Measurements from ENCODE around the gene OLFML2A. TPM values are rescaled to one million over a fixed set of nuclear protein-coding genes. Genes with fewer than 3 reads are reported as not detected.
"Not testable (repeated sequence)": the region's sequence is repeated elsewhere in the genome, so short reads cannot be mapped to it uniquely, and the experiment has no call there.

OLFML2A gene
- polyA plus RNA-seq (2013) = 95.6 and 101 TPM in 2 replicates

- Histone ChIP-seq H2BK5ac (ENCODE audit: low read depth, low read length, poor library complexity) (peak within 1 kb of the TSS; percentile 50), H2AFZ (ENCODE audit: insufficient read depth, low read length, poor library complexity) (peak within 1 kb of the TSS; percentile 77), H3K18ac (ENCODE audit: low read length) (peak within 1 kb of the TSS; percentile 95), H3K14ac (ENCODE audit: low read length) (peak within 1 kb of the TSS; percentile 89), H3K79me1 (ENCODE audit: low read length) (peaks cover 29% of the 10 kb centered on the region), H4K8ac (ENCODE audit: low read depth, low read length) (peak within 1 kb of the TSS; percentile 82), H3K79me2 (ENCODE audit: control insufficient read depth, insufficient read depth, low read length, poor library complexity) (peaks cover 9% of the 10 kb centered on the region), H3K4ac (ENCODE audit: low read depth, low read length) (peak within 1 kb of the TSS; percentile 37), H2BK120ac (ENCODE audit: insufficient read depth, low read length, poor library complexity) (peak within 1 kb of the TSS; percentile 56), H2BK12ac (ENCODE audit: low read length) (peak within 1 kb of the TSS; percentile 59), H3K9ac (ENCODE audit: low read length) (peak within 1 kb of the TSS; percentile 83), H3K36me3 (ENCODE audit: control insufficient read depth in 1 of 2, insufficient read depth in 2 of 2, low read length in 2 of 2) (peaks cover 0 to 2% of the 10 kb centered on the region in 2 experiments), H3K27ac (ENCODE audit: low read depth, low read length) (no peak within 1 kb of the TSS), H3K4me3 (ENCODE audit: low read depth, low read length) (peak within 1 kb of the TSS; percentile 82), H3K4me2 (ENCODE audit: low read length) (peak within 1 kb of the TSS; percentile 70), H3K4me1 (ENCODE audit: control insufficient read depth in 1 of 2, insufficient read depth in 2 of 2, low read length in 2 of 2) (peaks cover 21 to 24% of the 10 kb centered on the region in 2 experiments), H2AK5ac (ENCODE audit: low read length) (peak within 1 kb of the TSS; percentile 10), H3K9me3 (ENCODE audit: insufficient read depth, low read depth, low read length) (no peaks in the 10 kb centered on the region), H3K27me3 (ENCODE audit: insufficient read depth, low read length) (no peaks in the 10 kb centered on the region), H4K91ac (ENCODE audit: low read depth, low read length) (peak within 1 kb of the TSS; percentile 90), H4K12ac (ENCODE audit: low read depth, low read length) (peak within 1 kb of the TSS; percentile 39), H3K23ac (ENCODE audit: low read length) (no peak within 1 kb of the TSS)
- WGBS (ENCODE audit: extremely low coverage, insufficient coverage, insufficient read length) = no CpG with 5 or more reads among the region's 87 CpGs
- DNase-seq = no peak
Observed at GRCh38 chr9:124776954-124777648, at the start of gene OLFML2A. OLFML2A (plus strand) TSS chr9:124777133; CDS start chr9:124777271, 138 bp downstream.

- H2AK5ac ChIP-seq (ENCODE audit: low read length) = no peak overlapping the region
- no peak overlapping the region for H2BK120ac ChIP-seq (ENCODE audit: insufficient read depth, low read length, poor library complexity)
- H2AFZ ChIP-seq (ENCODE audit: insufficient read depth, low read length, poor library complexity) = no peak overlapping the region
- H2BK5ac ChIP-seq (ENCODE audit: low read depth, low read length, poor library complexity) = no peak overlapping the region
- H3K27ac ChIP-seq (ENCODE audit: low read depth, low read length) = no peak overlapping the region
- no peak overlapping the region for H3K14ac ChIP-seq (ENCODE audit: low read length)
- H2BK12ac ChIP-seq (ENCODE audit: low read length) = no peak overlapping the region
- H3K9ac ChIP-seq (ENCODE audit: low read length) = no peak overlapping the region
- no peaks in the 10 kb centered on the region for H3K79me2 ChIP-seq (ENCODE audit: control insufficient read depth, insufficient read depth, low read length, poor library complexity)
- H3K23ac ChIP-seq (ENCODE audit: low read length) = no peak overlapping the region
- DNase-seq = no peak
- H3K79me1 ChIP-seq (ENCODE audit: low read length) = no peaks in the 10 kb centered on the region
- H4K8ac ChIP-seq (ENCODE audit: low read depth, low read length) = no peak overlapping the region
- H3K4me2 ChIP-seq (ENCODE audit: low read length) = no peak overlapping the region
- H3K4ac ChIP-seq (ENCODE audit: low read depth, low read length) = no peak overlapping the region
- no CpG with 5 or more reads among the region's 2 CpGs for WGBS (ENCODE audit: extremely low coverage, insufficient coverage, insufficient read length)
- peaks cover 0 to 3% of the 10 kb centered on the region in 2 experiments for H3K36me3 ChIP-seq (ENCODE audit: control insufficient read depth in 1 of 2, insufficient read depth in 2 of 2, low read length in 2 of 2)
- no peak overlapping the region for H4K12ac ChIP-seq (ENCODE audit: low read depth, low read length)
- no peaks in the 10 kb centered on the region for H3K9me3 ChIP-seq (ENCODE audit: insufficient read depth, low read depth, low read length)
- no peaks in the 10 kb centered on the region for H3K27me3 ChIP-seq (ENCODE audit: insufficient read depth, low read length)
- H3K4me3 ChIP-seq (ENCODE audit: low read depth, low read length) = no peak overlapping the region
- peaks cover 5% of the 10 kb centered on the region in 2 experiments for H3K4me1 ChIP-seq (ENCODE audit: control insufficient read depth in 1 of 2, insufficient read depth in 2 of 2, low read length in 2 of 2)
- no peak overlapping the region for H4K91ac ChIP-seq (ENCODE audit: low read depth, low read length)
- no peak overlapping the region for H3K18ac ChIP-seq (ENCODE audit: low read length)
Observed at GRCh38 chr9:124730772-124731171, 46.2 kb upstream of the OLFML2A start.

- Histone ChIP-seq H3K79me2 (ENCODE audit: control insufficient read depth, insufficient read depth, low read length, poor library complexity) (no peaks in the 10 kb centered on the region), H3K23ac (ENCODE audit: low read length) (no peak overlapping the region), H2BK12ac (ENCODE audit: low read length) (no peak overlapping the region), H2AK5ac (ENCODE audit: low read length) (no peak overlapping the region), H3K27ac (ENCODE audit: low read depth, low read length) (no peak overlapping the region), H3K9ac (ENCODE audit: low read length) (no peak overlapping the region), H4K8ac (ENCODE audit: low read depth, low read length) (no peak overlapping the region), H2BK5ac (ENCODE audit: low read depth, low read length, poor library complexity) (no peak overlapping the region), H2BK120ac (ENCODE audit: insufficient read depth, low read length, poor library complexity) (no peak overlapping the region), H2AFZ (ENCODE audit: insufficient read depth, low read length, poor library complexity) (no peak overlapping the region), H3K4me1 (ENCODE audit: control insufficient read depth in 1 of 2, insufficient read depth in 2 of 2, low read length in 2 of 2) (peaks cover 5% of the 10 kb centered on the region in 2 experiments), H3K14ac (ENCODE audit: low read length) (no peak overlapping the region), H3K9me3 (ENCODE audit: insufficient read depth, low read depth, low read length) (no peaks in the 10 kb centered on the region), H3K4ac (ENCODE audit: low read depth, low read length) (no peak overlapping the region), H3K4me3 (ENCODE audit: low read depth, low read length) (no peak overlapping the region), H3K18ac (ENCODE audit: low read length) (no peak overlapping the region), H3K27me3 (ENCODE audit: insufficient read depth, low read length) (no peaks in the 10 kb centered on the region), H3K79me1 (ENCODE audit: low read length) (no peaks in the 10 kb centered on the region), H4K91ac (ENCODE audit: low read depth, low read length) (no peak overlapping the region), H4K12ac (ENCODE audit: low read depth, low read length) (no peak overlapping the region), H3K4me2 (ENCODE audit: low read length) (no peak overlapping the region), H3K36me3 (ENCODE audit: control insufficient read depth in 1 of 2, insufficient read depth in 2 of 2, low read length in 2 of 2) (peaks cover 0 to 3% of the 10 kb centered on the region in 2 experiments)
- no peak for DNase-seq
- no CpG with 5 or more reads among the region's 14 CpGs for WGBS (ENCODE audit: extremely low coverage, insufficient coverage, insufficient read length)
Observed at GRCh38 chr9:124733964-124734740, 42.8 kb upstream of the OLFML2A start.

GRCh38 chr9:124734741-124735083, 42.2 kb upstream of the OLFML2A start:
- H4K8ac ChIP-seq (ENCODE audit: low read depth, low read length); H3K27ac ChIP-seq (ENCODE audit: low read depth, low read length); H3K4me3 ChIP-seq (ENCODE audit: low read depth, low read length); H4K12ac ChIP-seq (ENCODE audit: low read depth, low read length); H2BK5ac ChIP-seq (ENCODE audit: low read depth, low read length, poor library complexity); H3K79me1 ChIP-seq (ENCODE audit: low read length); DNase-seq; H3K14ac ChIP-seq (ENCODE audit: low read length); H3K9ac ChIP-seq (ENCODE audit: low read length); H3K36me3 ChIP-seq (ENCODE audit: control insufficient read depth in 1 of 2, insufficient read depth in 2 of 2, low read length in 2 of 2); H2AFZ ChIP-seq (ENCODE audit: insufficient read depth, low read length, poor library complexity); H4K91ac ChIP-seq (ENCODE audit: low read depth, low read length); H3K4me1 ChIP-seq (ENCODE audit: control insufficient read depth in 1 of 2, insufficient read depth in 2 of 2, low read length in 2 of 2); H3K27me3 ChIP-seq (ENCODE audit: insufficient read depth, low read length); H3K9me3 ChIP-seq (ENCODE audit: insufficient read depth, low read depth, low read length); H3K23ac ChIP-seq (ENCODE audit: low read length); H3K4me2 ChIP-seq (ENCODE audit: low read length); H2AK5ac ChIP-seq (ENCODE audit: low read length); H2BK120ac ChIP-seq (ENCODE audit: insufficient read depth, low read length, poor library complexity); H3K4ac ChIP-seq (ENCODE audit: low read depth, low read length); H3K79me2 ChIP-seq (ENCODE audit: control insufficient read depth, insufficient read depth, low read length, poor library complexity); H2BK12ac ChIP-seq (ENCODE audit: low read length): not testable (repeated sequence)
- peak overlapping the region; percentile 18 for H3K18ac ChIP-seq (ENCODE audit: low read length)
- WGBS (ENCODE audit: extremely low coverage, insufficient coverage, insufficient read length) = no CpG with 5 or more reads among the region's 7 CpGs
